Cardiac septum (tissue), 1 donor: ENCODE data around the gene INS. TPM values are rescaled to one million over a fixed set of nuclear protein-coding genes. Genes with fewer than 3 reads are reported as not detected.

ENCODE experiments used
- DNase-seq: peaks from one replicate; pipeline ENCODE4 v3.0.0-alpha.2; 2020; ENCODE audit warnings: low spot score
- intact Hi-C: fragments of 100-400 bp; cut with DNase I; formaldehyde crosslinking; loops from one replicate; pipeline ENCODE4 v1.14.0; 2022
- total RNA-seq: library from RNA; stranded (reverse); fragmentation: NEBNext Ultra II Directional; extraction: Animal tissue kit (Norgen Biotek cat#: 25700); gene quantifications from one replicate; pipeline ENCODE4 v1.2.1, GENCODE V29; 2021
- donor health status: DM: no; HTN: no; CAD: no.

The INS gene
- total RNA-seq, 1 donor from 2014 or later: not detected

- intact Hi-C loops: loop anchor here (5.0 kb wide), 1 partner anchor 36 kb away; no protein-coding TSS in a partner anchor
Measured at GRCh38 chr11:2138431-2139122, 22.4 kb downstream of the INS start.

DNA sequence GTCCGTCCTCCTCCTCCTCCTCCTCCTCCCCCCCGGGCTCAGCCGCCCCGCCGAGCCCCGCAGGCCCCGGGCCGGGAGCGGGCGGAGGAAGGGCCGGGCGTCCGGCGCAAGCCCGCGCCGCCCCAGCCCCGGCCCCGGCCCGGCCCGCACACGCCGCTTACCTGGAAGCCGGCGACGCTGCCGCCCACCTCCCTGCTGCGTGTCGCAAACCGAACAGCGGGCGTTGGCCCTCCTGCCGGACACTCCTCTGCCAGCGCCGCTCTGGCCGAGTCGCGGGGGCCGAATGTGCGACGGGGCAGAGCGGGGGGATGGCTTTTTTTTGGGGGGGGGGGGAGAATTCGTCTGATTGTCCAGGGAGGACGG lies 23.0 kb downstream of the INS start:
- DNase-seq: no peak
- intact Hi-C loops: loop anchor here (5.0 kb wide), 1 partner anchor 36 kb away; no protein-coding TSS in a partner anchor

More at GRCh38 chr11:2138431-2139122, 22.4 kb downstream of the INS start:
- DNase-seq: no peak

- no peak for DNase-seq
- intact Hi-C loops: loop anchor here (5.0 kb wide), 1 partner anchor 35 kb away; no protein-coding TSS in a partner anchor
Measured at GRCh38 chr11:2137202-2138067, 23.6 kb downstream of the INS start.

DNA sequence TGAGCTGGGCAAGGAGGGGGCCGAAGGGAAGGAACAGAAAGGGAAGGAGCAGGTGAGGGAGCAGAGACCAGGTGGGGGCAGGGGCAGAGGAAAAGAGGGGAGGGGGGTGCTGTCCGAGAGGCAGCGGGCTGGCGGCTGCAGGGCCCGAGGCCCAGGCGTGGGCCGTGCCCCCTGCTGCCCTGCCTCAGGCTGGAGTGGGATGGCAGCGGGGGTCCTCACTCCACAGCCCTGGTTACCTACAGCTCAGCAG lies 24.1 kb downstream of the INS start:
- intact Hi-C loops: loop anchor here (5.0 kb wide), 1 partner anchor 35 kb away; no protein-coding TSS in a partner anchor
- DNase-seq: no peak

DNA sequence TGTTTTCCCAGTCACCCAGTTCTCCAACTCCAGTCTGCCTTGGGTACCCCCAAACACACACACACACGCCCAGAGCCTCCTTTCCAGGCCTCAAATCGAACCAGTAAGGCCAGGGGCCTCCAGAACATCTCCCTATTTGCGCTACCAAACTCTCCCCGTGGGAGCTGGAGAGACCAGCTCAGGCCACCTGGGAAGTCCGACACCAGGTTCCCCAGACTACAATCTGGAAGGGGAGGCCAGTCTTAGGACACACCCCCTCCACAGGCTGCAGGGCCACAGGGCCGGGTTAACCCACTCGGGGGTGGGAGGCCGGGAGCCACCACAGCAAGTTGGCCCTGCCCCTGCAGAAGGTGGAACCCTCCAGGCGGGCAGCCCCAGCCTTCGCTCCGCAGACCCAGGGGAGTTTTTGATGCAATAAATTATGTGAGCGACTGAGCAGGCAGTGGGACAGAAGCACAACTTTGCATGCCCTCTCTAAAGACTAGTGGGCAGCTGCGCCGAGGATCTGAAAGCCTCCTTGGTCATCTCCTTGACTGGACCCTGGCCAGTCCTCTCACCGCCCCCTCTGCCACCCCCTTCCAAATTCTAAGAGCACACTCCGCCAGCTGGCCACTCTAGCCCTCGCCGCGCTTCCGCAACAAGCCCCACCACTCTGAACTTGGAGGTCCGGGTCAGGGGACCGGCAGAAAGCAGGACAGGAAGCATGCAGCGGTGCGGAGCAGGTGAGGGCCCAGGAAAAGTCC lies 24.6 kb downstream of the INS start:
- no peak for DNase-seq
- intact Hi-C loops: loop anchor here (5.0 kb wide), 1 partner anchor 34 kb away; no protein-coding TSS in a partner anchor

GRCh38 chr11:2135648-2136201 lies 25.3 kb downstream of the INS start:
- DNase-seq: no peak
- intact Hi-C loops: loop anchor here (5.0 kb wide), 1 partner anchor 33 kb away; no protein-coding TSS in a partner anchor

GRCh38 chr11:2135018-2135569 lies 25.9 kb downstream of the INS start:
- intact Hi-C loops: loop anchor here (5.0 kb wide), 1 partner anchor 33 kb away; no protein-coding TSS in a partner anchor
- DNase-seq: no peak

- no peak for DNase-seq
- intact Hi-C loops: loop anchor here (5.0 kb wide), 1 partner anchor 32 kb away; no protein-coding TSS in a partner anchor
Measured at GRCh38 chr11:2134022-2135010, 26.7 kb downstream of the INS start.

DNA sequence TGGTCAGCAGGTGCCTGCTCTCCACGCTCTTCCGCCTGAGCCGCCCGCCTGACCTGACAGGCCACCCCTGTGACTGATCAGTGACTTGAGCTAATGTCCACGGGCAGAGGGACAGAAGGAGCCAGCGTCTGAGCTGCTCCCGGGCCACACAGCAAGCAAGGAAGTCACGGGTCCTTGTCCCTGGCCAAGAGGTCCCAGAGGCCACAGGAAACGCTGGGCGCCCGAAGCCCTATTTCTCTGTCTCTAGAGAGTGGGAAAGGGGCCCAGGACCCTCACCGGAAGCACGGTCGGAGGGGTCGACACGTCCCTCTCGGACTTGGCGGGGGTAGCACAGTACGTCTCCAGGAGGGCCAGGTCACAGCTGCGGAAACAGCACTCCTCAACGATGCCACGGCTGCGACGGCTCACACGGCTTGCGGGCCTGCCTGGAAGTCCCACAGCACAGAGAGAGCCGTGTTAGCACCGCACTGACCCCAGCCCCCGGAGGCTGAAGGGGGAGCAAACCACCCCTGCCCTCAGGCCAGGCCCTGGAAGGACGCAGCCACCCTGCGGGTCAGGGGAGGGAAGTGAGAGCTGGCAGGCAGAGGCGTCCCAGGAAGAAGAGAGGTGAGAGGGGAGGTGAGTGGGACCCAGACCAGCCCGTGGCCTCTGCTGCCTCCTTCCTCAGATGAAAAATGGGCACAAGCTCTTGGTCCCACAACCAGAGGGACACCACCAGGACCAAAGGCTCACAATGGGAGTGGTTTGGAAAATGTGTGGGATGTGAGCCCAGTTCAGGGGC lies 27.6 kb downstream of the INS start:
- intact Hi-C loops: no loop called here
- no peak for DNase-seq

- no peak for DNase-seq
- intact Hi-C loops: no loop called here
Measured at GRCh38 chr11:2132874-2133240, 28.2 kb downstream of the INS start.

DNA sequence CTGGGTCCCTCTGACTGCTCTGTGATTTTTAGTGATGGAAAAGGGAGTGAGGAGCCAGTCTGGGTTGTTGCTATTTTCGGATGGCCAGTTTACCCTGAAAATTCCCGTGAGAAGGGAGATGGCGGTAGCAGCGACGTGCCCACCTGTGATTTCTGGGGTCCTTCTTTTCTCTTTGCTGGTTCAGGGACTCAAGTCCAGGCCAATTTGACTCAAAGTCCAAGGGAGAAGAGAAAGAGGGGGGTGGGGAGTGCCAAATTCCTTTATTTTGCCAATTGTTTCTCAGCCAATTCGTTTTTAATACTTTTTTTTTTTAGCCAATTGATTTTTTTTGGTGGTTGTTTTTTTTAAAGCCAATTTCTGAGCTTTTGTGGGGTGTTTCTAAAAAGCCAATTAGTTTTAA lies 28.8 kb downstream of the INS start:
- intact Hi-C loops: no loop called here
- DNase-seq: no peak

GRCh38 chr11:2131371-2132236 lies 29.4 kb downstream of the INS start:
- intact Hi-C loops: no loop called here
- DNase-seq: no peak

DNA sequence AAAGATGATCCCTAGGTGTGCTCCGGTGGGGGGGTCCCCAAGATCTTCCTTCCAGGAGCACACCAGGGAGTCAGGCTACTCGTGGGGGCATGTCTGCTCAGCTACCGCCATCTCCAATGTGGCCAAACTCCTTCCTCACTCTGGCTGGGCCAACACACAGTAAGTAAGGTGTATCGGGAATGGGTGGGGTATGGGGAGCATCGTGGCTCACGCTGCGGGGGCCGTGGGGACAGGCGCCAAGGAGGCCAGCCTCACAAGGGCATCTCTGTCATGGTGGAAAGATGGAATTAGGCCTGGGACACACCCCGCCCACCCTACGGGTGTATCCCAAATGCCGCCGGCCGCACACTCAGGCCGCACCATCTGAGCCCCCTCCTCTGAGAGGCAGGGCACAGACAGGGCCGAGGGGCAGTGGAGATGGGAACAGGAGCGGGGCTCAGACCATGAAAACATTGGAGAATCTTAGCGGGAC lies 30.1 kb downstream of the INS start:
- DNase-seq: no peak
- intact Hi-C loops: no loop called here

GRCh38 chr11:2129699-2130366 lies 31.2 kb downstream of the INS start:
- intact Hi-C loops: no loop called here
- DNase-seq: no peak

- intact Hi-C loops: no loop called here
- no peak for DNase-seq
Measured at GRCh38 chr11:2129308-2129698, 31.7 kb downstream of the INS start.
